GM04504 (cell line): ENCODE measurements around the gene PLVAP.

Experiments used
- DNase-seq: peaks from one replicate; pipeline ENCODE4 v3.0.0-alpha.2; 2012; ENCODE audit warnings: low read depth

Gene PLVAP

GRCh38 chr19:17321655-17322489 lies 55.3 kb downstream of the PLVAP start:
- DNase-seq: no peak

- DNase-seq: no peak
Observed at GRCh38 chr19:17320435-17320834, 56.7 kb downstream of the PLVAP start.

GRCh38 chr19:17319473-17320238 lies 57.5 kb downstream of the PLVAP start:
- no peak for DNase-seq

GRCh38 chr19:17318966-17319365 lies 58.2 kb downstream of the PLVAP start:
- DNase-seq: no peak

- no peak for DNase-seq
Observed at GRCh38 chr19:17314007-17314593, 63.0 kb downstream of the PLVAP start.

- DNase-seq: no peak
Observed at GRCh38 chr19:17312189-17313113, 64.7 kb downstream of the PLVAP start.

GRCh38 chr19:17311455-17312188 lies 65.5 kb downstream of the PLVAP start:
- DNase-seq: peak; percentile 29

- DNase-seq: no peak
Observed at GRCh38 chr19:17309965-17310461, 67.1 kb downstream of the PLVAP start.

- DNase-seq: peak; percentile 100
Observed at GRCh38 chr19:17309198-17309964, 67.8 kb downstream of the PLVAP start, which contains the start of gene DDA1. DDA1 (plus strand) TSS chr19:17309563; CDS start chr19:17309655, 92 bp downstream.

GRCh38 chr19:17307876-17308377 lies 69.2 kb downstream of the PLVAP start:
- no peak for DNase-seq

GRCh38 chr19:17306285-17306714 lies 70.8 kb downstream of the PLVAP start:
- DNase-seq: no peak

GRCh38 chr19:17305517-17306284 lies 71.4 kb downstream of the PLVAP start, which contains the start of gene MRPL34:
MRPL34 (plus strand) TSS chr19:17305872; CDS start chr19:17305893, 21 bp downstream.
- DNase-seq: peak; percentile 97

- no peak for DNase-seq
Observed at GRCh38 chr19:17305216-17305516, 72.0 kb downstream of the PLVAP start.

- DNase-seq: no peak
Observed at GRCh38 chr19:17304386-17305215, 72.5 kb downstream of the PLVAP start.

GRCh38 chr19:17303940-17304267 lies 73.2 kb downstream of the PLVAP start:
- DNase-seq: no peak

GRCh38 chr19:17303167-17303939 lies 73.8 kb downstream of the PLVAP start, which contains the start of gene ABHD8:
ABHD8 (minus strand) TSS chr19:17303425; CDS start chr19:17301616, 1,809 bp downstream.
- DNase-seq: peak; percentile 88
